Peyer's patch (tissue), 4 donors: ENCODE data around the gene NELFB.

Experiments
- POLR2A ChIP-seq, 2 donors: fragments of 450-650 bp; IDR thresholded peaks; one replicate each; pipeline ENCODE4 v1.5.1; 2017; ENCODE audit warnings: antibody characterized with exemption in 2 of 2, mild to moderate bottlenecking in 2 of 2, moderate library complexity in 2 of 2
- TF ChIP-seq, protein P1 (sequence below), 6 experiments: fragments of 450-650 bp in 4 of 6; fragments of 200-600 bp in 2 of 6; sonication (generic) in 1 of 6; IDR thresholded peaks; one replicate each; pipeline ENCODE4 v1.5.1; 2017 to 2019; ENCODE audit warnings: antibody characterized with exemption in 6 of 6, mild to moderate bottlenecking in 3 of 6, moderate library complexity in 1 of 6

DNA sequence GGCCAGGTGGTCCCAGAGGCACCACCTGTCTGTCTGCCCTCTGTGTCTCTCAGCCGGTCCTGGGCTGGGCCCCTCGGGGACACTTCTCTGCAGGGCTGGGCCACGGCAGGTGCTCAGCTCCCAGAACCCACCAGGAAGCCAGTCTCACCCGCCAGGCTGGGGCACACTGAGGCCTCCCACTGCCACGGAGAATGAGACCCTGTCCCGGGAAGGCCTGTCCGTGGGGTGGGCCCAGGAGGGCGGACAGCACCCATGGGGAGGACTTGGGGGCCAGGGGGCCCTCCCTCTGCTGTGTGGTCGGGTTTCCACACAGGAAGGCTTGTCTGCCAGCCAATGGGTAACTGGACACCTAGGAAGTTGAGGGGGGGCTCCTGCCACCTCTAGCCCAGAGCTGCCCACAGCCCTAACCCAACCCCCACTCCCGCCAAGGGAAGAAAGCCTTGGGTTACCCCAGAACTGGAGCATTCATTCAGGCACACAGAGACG lies 18.1 kb upstream of the NELFB start:
- TF ChIP-seq, protein P1, sequence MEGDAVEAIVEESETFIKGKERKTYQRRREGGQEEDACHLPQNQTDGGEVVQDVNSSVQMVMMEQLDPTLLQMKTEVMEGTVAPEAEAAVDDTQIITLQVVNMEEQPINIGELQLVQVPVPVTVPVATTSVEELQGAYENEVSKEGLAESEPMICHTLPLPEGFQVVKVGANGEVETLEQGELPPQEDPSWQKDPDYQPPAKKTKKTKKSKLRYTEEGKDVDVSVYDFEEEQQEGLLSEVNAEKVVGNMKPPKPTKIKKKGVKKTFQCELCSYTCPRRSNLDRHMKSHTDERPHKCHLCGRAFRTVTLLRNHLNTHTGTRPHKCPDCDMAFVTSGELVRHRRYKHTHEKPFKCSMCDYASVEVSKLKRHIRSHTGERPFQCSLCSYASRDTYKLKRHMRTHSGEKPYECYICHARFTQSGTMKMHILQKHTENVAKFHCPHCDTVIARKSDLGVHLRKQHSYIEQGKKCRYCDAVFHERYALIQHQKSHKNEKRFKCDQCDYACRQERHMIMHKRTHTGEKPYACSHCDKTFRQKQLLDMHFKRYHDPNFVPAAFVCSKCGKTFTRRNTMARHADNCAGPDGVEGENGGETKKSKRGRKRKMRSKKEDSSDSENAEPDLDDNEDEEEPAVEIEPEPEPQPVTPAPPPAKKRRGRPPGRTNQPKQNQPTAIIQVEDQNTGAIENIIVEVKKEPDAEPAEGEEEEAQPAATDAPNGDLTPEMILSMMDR (IDR thresholded peaks at IDR 0.05), result no peak
- TF ChIP-seq POLR2A (IDR thresholded peaks at IDR 0.05), result no peak
